Fibroblast of upper back skin (primary cell): ENCODE data around the gene ZNF516.

ENCODE experiments used
- DNase-seq: peaks from one replicate; pipeline ENCODE4 v3.0.0-alpha.2; 2013

The ZNF516 gene

GRCh38 chr18:76420898-76421684 is 74.0 kb downstream of the ZNF516 start:
- no peak for DNase-seq

DNA sequence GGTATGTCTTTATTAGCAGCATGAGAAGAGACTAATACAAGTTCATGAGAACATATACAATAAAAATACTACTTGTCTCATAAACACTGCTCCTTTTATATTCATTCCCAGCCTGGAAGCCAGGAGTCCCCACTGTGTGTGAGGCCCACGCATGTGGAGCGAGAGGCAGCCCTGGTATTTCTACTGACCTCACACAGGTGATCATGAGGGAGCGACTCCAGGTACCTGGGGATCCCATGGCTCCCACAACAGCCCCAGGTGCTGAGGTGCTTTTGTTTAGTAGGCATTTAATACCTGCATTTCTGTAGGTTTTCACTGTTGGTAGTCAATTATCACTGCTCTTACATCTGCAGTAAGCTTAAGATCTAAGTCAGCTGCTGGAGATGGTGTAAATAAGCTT is 75.2 kb downstream of the ZNF516 start:
- DNase-seq: no peak

GRCh38 chr18:76416911-76417310 is 78.1 kb downstream of the ZNF516 start:
- DNase-seq: peak; percentile 67

DNA sequence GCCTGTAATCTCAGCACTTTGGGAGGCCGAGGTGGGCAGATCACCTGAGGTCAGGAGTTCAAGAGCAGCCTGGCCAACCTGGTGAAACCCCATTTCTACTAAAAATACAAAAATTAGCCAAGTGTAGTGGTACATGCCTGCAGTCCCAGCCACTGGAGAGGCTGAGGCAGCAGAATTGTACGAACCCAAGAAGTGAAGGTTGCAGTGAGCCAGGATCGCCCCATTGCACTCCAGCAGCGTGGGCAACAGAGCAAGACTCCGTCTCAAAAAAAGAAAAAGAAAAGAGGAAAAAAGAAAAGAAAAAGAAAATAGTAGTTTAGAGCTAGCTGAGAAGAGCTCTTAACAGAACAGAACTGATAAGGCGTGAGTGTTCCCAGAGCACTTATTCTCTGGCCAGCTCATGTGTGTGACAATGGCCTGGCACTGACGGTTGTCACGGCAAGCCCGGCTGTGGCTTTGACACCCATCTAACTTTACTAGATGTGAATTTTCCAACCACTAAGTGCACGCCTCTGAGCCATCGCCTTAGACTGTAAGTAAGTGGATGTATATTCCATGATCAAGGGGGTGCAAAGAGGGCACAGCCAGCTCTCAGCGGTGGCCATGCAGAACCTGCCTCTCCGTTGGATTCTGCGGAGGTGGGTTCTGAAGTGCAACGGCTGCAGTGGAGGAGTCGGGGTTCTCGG is 80.0 kb downstream of the ZNF516 start:
- no peak for DNase-seq

GRCh38 chr18:76412818-76413565 is 82.0 kb downstream of the ZNF516 start:
- peak; percentile 62 for DNase-seq

DNA sequence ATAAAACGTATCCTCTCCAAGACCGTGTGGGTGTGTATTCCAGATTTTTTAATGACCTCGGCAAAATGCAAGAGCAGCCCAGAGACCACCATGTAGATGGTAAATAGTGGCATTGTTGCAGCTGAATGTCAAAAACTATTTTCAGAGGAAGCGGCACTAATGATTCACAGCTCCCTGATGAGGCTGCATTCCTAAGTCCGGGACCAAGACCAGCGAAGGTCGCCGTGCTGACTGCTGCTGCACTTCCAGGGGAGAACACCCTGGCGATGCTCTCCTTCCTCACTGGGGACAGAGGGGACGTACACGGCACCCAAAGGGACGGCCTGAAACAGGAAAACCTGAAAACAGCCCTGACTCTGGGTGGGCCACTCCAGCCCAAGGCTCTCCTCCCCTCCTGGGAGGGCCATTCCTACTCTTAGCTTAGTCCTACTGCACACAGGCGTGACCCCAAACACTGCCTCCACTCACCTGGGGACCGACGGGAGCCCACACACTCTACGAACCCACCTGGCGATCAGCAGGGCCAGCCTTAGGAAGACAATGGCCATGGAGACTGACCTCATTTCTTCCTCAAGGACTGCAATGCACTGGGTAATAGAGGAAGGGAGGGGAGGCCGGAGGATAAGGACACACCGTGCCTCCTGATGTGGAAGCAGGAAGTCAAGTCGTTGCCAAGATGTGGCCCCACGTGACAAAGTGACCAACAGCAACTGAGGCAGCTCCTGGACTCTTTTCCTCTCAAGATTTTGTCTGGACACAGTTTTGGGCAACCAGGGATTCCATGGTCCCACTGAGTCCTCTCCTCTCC is 82.8 kb downstream of the ZNF516 start:
- peak; percentile 44 for DNase-seq

- no peak for DNase-seq
These were observed 84.2 kb downstream of the ZNF516 start for GRCh38 chr18:76410660-76411417.

GRCh38 chr18:76410033-76410432 is 85.0 kb downstream of the ZNF516 start:
- DNase-seq: no peak

DNA sequence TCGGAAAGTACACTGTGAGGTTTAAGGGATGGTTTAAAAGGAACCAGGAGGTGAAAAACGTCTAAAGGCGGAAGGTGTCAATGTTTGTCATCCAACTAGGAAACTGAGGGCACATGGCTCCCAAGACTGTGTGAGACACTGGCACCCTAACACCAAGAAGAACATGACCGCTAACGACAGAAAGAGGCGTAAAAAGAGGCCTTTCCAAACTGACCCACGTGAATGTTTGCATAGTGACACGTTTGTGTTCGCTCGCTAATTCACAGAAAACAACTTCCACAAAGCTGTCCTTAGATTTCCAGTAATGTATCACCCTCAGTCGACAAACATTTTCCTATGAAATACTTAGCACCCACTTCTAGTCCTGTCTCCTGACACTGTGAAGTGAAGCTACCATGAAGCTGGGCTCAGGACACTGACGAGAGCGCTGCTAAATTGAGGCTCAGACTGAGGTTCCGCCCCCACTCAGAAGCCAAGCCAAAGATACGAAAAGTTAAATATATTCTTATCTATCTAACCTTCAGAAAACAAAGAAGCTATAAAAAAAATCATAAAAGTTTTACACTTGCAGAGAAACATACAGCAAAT is 86.5 kb downstream of the ZNF516 start:
- no peak for DNase-seq

- no peak for DNase-seq
These were observed 87.4 kb downstream of the ZNF516 start for GRCh38 chr18:76407681-76408080.

- no peak for DNase-seq
These were observed 88.3 kb downstream of the ZNF516 start for GRCh38 chr18:76406791-76407190.

DNA sequence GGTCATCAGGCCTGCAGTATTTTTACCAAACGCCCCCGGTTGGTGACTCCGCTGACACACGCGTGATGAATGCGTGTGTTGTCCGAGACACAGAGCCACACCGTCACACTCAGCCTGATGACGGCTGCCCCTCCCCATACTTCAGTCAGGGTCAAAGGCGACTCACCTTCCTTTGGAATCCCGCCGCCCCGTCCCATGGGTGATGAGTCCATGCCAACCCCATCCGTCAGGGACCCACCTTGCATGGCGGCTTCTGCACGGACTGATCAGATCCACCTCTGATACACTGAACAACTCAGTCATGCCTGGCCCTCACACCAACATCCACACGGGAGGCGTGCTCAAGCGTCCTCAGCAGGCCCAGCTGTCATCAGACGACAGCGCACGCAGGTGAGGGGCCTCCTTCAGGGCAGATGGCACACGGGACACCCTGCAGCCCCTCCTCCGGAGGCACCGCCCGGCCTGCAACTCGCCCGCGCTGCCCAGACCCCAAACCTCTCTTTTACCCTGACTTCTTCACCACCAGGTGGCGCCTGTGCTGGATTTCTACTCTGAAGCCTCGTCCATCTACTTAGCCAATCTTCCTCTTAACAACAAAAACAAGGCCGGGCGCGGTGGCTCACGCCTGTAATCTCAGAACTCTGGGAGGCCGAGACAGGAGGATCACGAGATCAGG is 89.2 kb downstream of the ZNF516 start:
- DNase-seq: peak; percentile 34

DNA sequence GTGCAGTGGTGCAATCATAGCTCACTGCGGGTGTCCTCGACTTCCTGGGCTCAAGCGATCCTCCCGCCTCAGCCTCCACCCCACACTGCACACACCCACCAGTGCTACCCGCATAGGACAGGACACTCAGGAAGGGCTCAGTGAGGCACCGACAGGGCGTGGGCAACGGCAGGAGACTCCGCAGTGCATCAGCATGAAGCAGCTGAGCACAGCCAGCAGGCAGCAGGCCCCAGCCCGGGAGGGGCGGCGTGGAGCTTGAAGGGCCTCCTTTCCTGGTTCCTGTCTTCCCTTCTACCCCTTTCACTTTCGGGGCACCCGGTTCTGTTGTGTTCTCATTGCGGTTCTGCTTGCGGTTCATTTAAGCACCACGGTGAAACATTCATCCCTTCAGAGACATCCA is 89.8 kb downstream of the ZNF516 start:
- no peak for DNase-seq

- DNase-seq: no peak
These were observed 90.7 kb downstream of the ZNF516 start for GRCh38 chr18:76404345-76404831.

DNA sequence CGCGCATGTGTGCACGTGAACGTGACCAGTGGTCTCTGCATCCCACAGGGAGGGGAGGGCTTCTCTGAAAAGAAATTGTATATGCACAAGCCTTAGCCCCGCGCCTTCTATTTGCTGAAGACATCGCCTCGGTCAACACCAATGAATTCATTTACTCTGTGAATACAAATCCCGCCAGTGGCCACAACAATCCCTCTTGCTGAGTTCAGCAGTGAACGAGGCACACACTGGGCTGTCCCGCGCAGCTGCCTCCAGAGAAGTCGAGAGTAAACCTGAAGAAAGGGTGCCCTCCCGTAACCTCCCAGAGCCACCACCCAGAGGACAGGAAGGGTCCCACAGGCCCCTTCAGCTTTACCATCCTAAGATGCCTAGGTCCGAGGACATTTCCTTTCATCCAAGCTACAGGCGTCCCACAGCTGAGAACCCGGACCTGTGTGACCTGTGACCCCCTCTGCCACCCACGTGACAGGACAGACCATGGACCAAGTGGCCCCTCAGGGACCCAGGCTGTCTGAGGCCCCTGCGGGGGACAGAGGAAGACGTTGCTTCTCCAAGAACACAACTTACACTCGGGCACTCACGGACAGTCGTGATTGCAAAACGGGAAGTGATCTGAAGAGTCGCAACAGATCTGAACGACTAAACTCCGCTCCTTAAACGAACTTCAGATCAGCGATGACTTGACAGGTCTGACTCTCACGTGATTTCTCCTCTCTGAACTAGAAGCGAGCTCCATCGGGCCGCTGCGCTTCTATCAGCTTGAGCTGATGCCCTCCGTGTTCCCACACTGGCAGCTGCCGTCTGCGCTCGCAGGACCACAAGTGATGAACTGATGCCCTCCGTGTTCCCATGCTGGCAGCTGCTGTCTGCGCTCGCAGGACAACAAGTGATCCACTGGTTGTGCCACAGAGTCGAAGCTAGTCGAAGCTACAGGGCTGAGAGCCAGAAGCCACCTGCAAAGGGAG is 92.7 kb downstream of the ZNF516 start:
- DNase-seq: no peak

- DNase-seq: no peak
These were observed 93.5 kb downstream of the ZNF516 start for GRCh38 chr18:76401498-76401897.

- no peak for DNase-seq
These were observed 95.2 kb downstream of the ZNF516 start for GRCh38 chr18:76399613-76400391.

DNA sequence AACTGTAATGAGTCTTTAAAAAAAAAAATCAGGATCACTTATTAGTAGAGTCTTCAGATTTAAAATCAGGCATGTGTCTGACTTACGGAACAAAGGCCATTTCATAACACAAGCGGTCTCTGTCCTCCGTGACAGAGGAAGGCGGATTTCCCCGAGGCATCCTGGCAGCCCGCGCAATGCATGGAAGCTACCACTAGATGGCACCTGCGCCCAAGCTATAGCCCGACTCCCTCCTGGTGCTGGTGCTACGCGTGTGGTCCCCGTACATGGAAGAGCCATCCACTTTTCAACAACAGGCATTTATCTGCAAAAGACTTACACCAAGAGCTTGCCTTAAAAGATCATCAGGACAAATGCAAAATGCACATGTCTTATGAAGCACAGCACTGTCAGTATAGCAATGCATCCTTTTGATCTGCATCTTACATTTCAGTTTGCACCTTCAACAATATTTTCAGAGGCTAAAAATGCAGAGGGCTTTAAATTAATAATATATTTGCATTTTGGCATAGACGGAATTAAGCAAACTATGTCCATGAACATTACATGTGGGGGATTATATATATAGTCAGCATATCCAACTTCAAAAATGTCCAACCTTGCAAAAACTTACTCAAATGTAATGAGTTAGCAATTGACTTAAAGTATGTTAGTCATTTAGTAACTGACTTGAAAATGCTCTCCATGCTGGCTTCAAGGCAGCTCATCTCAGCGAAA is 96.0 kb downstream of the ZNF516 start:
- peak; percentile 78 for DNase-seq
